A673 (cell line): ENCODE data around the gene NEURL3.

Source experiments
- CTCF ChIP-seq: fragments of 300-800, 200-600 bp; sonication (generic); conservative IDR thresholded peaks from 2 replicates; pipeline ENCODE4 v1.5.1; 2017; ENCODE audit warnings: low read depth, mild to moderate bottlenecking, antibody characterized with exemption, low read length, moderate library complexity, mixed read lengths
- EZH2 ChIP-seq: fragments of 200-600 bp; sonication (generic); IDR thresholded peaks from 2 replicates; pipeline ENCODE4 v1.6.1; 2017; ENCODE audit warnings: borderline replicate concordance, low read depth, mild to moderate bottlenecking, mixed read lengths, antibody characterized with exemption, low read length; ENCODE audit not compliant: poor library complexity, severe bottlenecking

GRCh38 chr2:96471772-96472171 lies 33.4 kb downstream of the NEURL3 start:
- TF ChIP-seq CTCF (no peak), EZH2 (no peak)
